ENCODE data around the gene COTL1.

Gene COTL1

DNA sequence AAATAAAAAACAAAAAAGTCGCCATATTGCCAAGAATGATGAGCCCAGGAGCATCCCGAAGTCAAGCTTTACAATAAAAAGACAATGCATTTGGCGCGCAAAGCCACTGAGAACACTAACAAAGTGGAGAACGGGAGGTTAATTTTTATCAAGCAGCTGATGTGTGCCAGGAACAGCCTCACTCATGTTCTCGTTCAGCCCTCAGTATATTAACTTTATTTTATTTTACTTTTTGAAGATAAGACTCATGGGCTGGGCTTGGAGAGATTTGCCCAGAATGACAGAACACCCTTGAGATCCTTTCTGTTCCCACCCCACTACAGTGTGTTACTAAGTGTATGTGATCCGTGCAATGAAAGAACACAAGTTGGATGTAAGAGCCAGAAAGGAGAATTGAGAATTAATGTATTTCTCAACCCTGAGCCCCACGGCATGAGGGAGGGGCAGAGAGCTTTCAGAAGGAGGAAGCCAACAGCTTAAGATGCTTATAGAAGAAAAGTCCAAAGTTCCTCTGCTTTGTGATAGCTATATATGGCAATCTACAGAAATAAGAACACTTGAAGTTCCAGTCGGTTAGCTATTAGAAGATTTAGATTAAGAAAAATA, 48.4 kb downstream of the COTL1 start (continued):
- TF ChIP-seq, protein P1, sequence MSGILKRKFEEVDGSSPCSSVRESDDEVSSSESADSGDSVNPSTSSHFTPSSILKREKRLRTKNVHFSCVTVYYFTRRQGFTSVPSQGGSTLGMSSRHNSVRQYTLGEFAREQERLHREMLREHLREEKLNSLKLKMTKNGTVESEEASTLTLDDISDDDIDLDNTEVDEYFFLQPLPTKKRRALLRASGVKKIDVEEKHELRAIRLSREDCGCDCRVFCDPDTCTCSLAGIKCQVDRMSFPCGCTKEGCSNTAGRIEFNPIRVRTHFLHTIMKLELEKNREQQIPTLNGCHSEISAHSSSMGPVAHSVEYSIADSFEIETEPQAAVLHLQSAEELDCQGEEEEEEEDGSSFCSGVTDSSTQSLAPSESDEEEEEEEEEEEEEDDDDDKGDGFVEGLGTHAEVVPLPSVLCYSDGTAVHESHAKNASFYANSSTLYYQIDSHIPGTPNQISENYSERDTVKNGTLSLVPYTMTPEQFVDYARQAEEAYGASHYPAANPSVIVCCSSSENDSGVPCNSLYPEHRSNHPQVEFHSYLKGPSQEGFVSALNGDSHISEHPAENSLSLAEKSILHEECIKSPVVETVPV (CRISPR knock-in tag; IDR thresholded peaks at IDR 0.05): no peak
- TF ChIP-seq CSDC2 (CRISPR knock-in tag; IDR thresholded peaks at IDR 0.05) (no peak), ZFP3 (CRISPR knock-in tag; IDR thresholded peaks at IDR 0.05) (no peak), ISL1 (CRISPR knock-in tag; IDR thresholded peaks at IDR 0.05) (no peak), TCF4 (CRISPR knock-in tag; IDR thresholded peaks at IDR 0.05; ENCODE audit: borderline replicate concordance) (no peak)
- TF ChIP-seq, protein P2, sequence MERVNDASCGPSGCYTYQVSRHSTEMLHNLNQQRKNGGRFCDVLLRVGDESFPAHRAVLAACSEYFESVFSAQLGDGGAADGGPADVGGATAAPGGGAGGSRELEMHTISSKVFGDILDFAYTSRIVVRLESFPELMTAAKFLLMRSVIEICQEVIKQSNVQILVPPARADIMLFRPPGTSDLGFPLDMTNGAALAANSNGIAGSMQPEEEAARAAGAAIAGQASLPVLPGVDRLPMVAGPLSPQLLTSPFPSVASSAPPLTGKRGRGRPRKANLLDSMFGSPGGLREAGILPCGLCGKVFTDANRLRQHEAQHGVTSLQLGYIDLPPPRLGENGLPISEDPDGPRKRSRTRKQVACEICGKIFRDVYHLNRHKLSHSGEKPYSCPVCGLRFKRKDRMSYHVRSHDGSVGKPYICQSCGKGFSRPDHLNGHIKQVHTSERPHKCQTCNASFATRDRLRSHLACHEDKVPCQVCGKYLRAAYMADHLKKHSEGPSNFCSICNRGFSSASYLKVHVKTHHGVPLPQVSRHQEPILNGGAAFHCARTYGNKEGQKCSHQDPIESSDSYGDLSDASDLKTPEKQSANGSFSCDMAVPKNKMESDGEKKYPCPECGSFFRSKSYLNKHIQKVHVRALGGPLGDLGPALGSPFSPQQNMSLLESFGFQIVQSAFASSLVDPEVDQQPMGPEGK (CRISPR knock-in tag; IDR thresholded peaks at IDR 0.05; ENCODE audit: borderline replicate concordance): no peak

DNA sequence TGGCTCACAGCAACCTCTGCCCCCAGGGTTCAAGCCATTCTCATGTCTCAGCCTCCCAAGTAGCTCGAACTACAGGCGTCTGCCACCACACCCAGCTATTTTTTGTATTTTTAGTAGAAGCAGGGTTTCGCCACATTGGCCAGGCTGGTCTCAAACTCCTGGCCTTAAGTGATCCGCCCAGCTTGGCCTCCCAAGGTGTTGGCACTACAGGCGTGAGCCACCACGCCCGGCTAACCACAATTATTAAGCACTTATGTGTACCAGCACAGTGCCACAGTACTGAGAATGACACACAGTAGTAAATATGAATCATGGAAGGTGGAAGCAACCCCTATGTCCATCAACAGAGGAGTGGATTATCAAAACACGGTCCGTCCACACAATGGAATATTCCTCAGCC, 49.8 kb downstream of the COTL1 start:
- TF ChIP-seq ISL1 (CRISPR knock-in tag; IDR thresholded peaks at IDR 0.05) (no peak), ZFP3 (CRISPR knock-in tag; IDR thresholded peaks at IDR 0.05) (no peak), ZNF8 (CRISPR knock-in tag; IDR thresholded peaks at IDR 0.05) (no peak), RARB (CRISPR knock-in tag; IDR thresholded peaks at IDR 0.05) (no peak), ZNF70 (CRISPR knock-in tag; IDR thresholded peaks at IDR 0.05) (no peak), BACH2 (CRISPR knock-in tag; IDR thresholded peaks at IDR 0.05; ENCODE audit: borderline replicate concordance) (no peak), ZNF565 (CRISPR knock-in tag; conservative IDR thresholded peaks at IDR 0.05; ENCODE audit: low read depth) (no peak), ZFP30 (CRISPR knock-in tag; IDR thresholded peaks at IDR 0.05) (no peak)
- TF ChIP-seq, protein P3, sequence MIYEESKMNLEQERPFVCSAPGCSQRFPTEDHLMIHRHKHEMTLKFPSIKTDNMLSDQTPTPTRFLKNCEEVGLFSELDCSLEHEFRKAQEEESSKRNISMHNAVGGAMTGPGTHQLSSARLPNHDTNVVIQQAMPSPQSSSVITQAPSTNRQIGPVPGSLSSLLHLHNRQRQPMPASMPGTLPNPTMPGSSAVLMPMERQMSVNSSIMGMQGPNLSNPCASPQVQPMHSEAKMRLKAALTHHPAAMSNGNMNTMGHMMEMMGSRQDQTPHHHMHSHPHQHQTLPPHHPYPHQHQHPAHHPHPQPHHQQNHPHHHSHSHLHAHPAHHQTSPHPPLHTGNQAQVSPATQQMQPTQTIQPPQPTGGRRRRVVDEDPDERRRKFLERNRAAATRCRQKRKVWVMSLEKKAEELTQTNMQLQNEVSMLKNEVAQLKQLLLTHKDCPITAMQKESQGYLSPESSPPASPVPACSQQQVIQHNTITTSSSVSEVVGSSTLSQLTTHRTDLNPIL (CRISPR knock-in tag; IDR thresholded peaks at IDR 0.05; ENCODE audit: low read depth): no peak
- TF ChIP-seq, protein P2 (CRISPR knock-in tag; IDR thresholded peaks at IDR 0.05; ENCODE audit: borderline replicate concordance): no peak
- no peak for ATAC-seq

DNA sequence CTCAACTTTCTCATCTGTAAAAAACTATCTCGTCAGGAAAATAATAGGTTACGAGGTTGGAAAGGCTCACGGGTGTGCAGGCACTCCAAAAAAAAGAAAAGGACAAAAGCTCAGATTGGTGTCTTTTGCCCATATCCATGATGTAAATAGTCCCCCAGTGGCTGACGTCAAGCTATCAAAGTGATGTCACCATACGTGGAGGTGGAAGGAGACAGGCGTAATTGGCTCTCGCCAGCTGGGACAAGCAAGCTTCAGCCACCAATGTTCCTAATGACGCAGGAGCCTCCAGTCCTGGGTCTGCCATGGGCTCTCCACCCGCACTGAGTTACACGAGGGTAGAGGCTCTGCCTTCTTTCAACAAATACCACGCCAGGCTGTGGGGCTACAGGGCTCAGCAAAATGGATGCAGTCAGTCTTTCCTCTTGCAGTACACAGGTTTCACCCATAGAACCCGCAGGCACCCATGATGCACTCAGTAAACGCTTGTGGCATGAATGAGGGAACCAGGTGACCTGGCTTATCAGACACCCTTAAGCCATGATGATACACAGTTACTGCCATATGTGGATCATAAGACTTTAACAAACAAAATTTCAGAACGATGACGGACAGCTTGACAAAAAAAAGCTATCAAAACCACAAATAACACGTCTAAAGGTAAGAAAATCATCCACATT, 50.5 kb downstream of the COTL1 start:
- ATAC-seq: no peak
- no peak for TF ChIP-seq OSR1 (CRISPR knock-in tag; IDR thresholded peaks at IDR 0.05)
- no peak for TF ChIP-seq ISL1 (CRISPR knock-in tag; IDR thresholded peaks at IDR 0.05)
- TF ChIP-seq, protein P2 (CRISPR knock-in tag; IDR thresholded peaks at IDR 0.05; ENCODE audit: borderline replicate concordance): no peak
- TF ChIP-seq PPARA (CRISPR knock-in tag; IDR thresholded peaks at IDR 0.05; ENCODE audit: borderline replicate concordance): no peak
- TF ChIP-seq, protein P3 (CRISPR knock-in tag; IDR thresholded peaks at IDR 0.05; ENCODE audit: low read depth): no peak
- no peak for TF ChIP-seq RARB (CRISPR knock-in tag; IDR thresholded peaks at IDR 0.05)
- TF ChIP-seq, protein P4, sequence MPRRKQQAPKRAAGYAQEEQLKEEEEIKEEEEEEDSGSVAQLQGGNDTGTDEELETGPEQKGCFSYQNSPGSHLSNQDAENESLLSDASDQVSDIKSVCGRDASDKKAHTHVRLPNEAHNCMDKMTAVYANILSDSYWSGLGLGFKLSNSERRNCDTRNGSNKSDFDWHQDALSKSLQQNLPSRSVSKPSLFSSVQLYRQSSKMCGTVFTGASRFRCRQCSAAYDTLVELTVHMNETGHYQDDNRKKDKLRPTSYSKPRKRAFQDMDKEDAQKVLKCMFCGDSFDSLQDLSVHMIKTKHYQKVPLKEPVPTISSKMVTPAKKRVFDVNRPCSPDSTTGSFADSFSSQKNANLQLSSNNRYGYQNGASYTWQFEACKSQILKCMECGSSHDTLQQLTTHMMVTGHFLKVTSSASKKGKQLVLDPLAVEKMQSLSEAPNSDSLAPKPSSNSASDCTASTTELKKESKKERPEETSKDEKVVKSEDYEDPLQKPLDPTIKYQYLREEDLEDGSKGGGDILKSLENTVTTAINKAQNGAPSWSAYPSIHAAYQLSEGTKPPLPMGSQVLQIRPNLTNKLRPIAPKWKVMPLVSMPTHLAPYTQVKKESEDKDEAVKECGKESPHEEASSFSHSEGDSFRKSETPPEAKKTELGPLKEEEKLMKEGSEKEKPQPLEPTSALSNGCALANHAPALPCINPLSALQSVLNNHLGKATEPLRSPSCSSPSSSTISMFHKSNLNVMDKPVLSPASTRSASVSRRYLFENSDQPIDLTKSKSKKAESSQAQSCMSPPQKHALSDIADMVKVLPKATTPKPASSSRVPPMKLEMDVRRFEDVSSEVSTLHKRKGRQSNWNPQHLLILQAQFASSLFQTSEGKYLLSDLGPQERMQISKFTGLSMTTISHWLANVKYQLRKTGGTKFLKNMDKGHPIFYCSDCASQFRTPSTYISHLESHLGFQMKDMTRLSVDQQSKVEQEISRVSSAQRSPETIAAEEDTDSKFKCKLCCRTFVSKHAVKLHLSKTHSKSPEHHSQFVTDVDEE (CRISPR knock-in tag; IDR thresholded peaks at IDR 0.05): no peak
- TF ChIP-seq ZNF565 (CRISPR knock-in tag; conservative IDR thresholded peaks at IDR 0.05; ENCODE audit: low read depth): no peak
- TF ChIP-seq TOX (CRISPR knock-in tag; IDR thresholded peaks at IDR 0.05; ENCODE audit: borderline replicate concordance): no peak
- no peak for TF ChIP-seq ZFP30 (CRISPR knock-in tag; IDR thresholded peaks at IDR 0.05)
- no peak for TF ChIP-seq ZFP3 (CRISPR knock-in tag; IDR thresholded peaks at IDR 0.05)
- TF ChIP-seq ARNTL (CRISPR knock-in tag; IDR thresholded peaks at IDR 0.05; ENCODE audit: borderline replicate concordance, low read depth): no peak
- TF ChIP-seq ZNF8 (CRISPR knock-in tag; IDR thresholded peaks at IDR 0.05): no peak
- TF ChIP-seq, protein P1 (CRISPR knock-in tag; IDR thresholded peaks at IDR 0.05): no peak
- TF ChIP-seq TCF4 (CRISPR knock-in tag; IDR thresholded peaks at IDR 0.05; ENCODE audit: borderline replicate concordance): no peak
- no peak for TF ChIP-seq ESRRG (CRISPR knock-in tag; IDR thresholded peaks at IDR 0.05)
- TF ChIP-seq CSDC2 (CRISPR knock-in tag; IDR thresholded peaks at IDR 0.05): no peak

All from SK-N-SH treated with all-trans-retinoic acid at 6 μM for 48 hours (cell line).